Pancreas (tissue), 10 donors: ENCODE results near the gene PMPCA. TPM values are rescaled to one million over a fixed set of nuclear protein-coding genes. Genes with fewer than 3 reads are reported as not detected.

ENCODE experiments used
- ATAC-seq, 4 donors: fragments of 200-7000 bp; cut with Tn5 transposase; one replicate each; pipeline versions ENCODE4 v1.8.0 to v1.9.1; 2020; ENCODE audit warnings: mild to moderate bottlenecking in 4 of 4, moderate library complexity in 4 of 4
- DNase-seq, 6 donors: peaks; one replicate each; pipeline ENCODE4 v3.0.0-alpha.2; 2020
- FAIRE-seq: peaks from 2 replicates; lab custom pipeline; 2012; peaks lifted over from hg19 to GRCh38; lab: Jason Lieb, UNC
- H3K27ac ChIP-seq, 4 donors: fragments of 200-600 bp; sonication (generic); 1 replicate in 3 of 4; 2 replicates in 1 of 4; pipeline versions ENCODE4 v1.5.0 to v1.8.0; 2020
- H3K27me3 ChIP-seq, 4 donors: fragments of 200-600 bp; one replicate each; pipeline ENCODE4 v1.8.0; 2021
- H3K36me3 ChIP-seq, 3 donors: fragments of 200-600 bp; sonication (generic) in 1 of 3; one replicate each; pipeline versions ENCODE4 v1.5.0 to v1.8.0; 2020 to 2021
- H3K4me1 ChIP-seq, 3 donors: fragments of 200-600 bp; one replicate each; pipeline ENCODE4 v1.8.0; 2021
- H3K4me3 ChIP-seq, 4 donors: fragments of 200-600 bp; sonication (generic) in 2 of 4; one replicate each; pipeline versions ENCODE4 v1.5.0 to v1.8.0; 2020 to 2021
- H3K9me3 ChIP-seq, 4 donors: fragments of 200-600 bp; one replicate each; pipeline ENCODE4 v1.8.0; 2021
- CTCF ChIP-seq, 4 donors: fragments of 200-600 bp; sonication (generic) in 3 of 4; IDR thresholded peaks; one replicate each; pipeline versions ENCODE4 v1.5.0 to v1.8.0; 2021; ENCODE audit warnings: antibody characterized with exemption in 4 of 4
- WGBS, 2 donors: extraction: QIAGEN DNeasy Blood & Tissue Kit; methylation state at CpG; one replicate each; pipeline ENCODE4 v1.1.7; 2013; 5-methylcytosine and 5-hydroxymethylcytosine counted together
- intact Hi-C, 3 donors: fragments of 100-400 bp; cut with DNase I; formaldehyde crosslinking; loops; one replicate each; pipeline versions ENCODE4 v1.11.1 to v1.14.2; 2022
- polyA plus RNA-seq, 2 donors: library from polyadenylated mRNA; stranded (reverse); fragments of 200-250 nt; gene quantifications; one replicate each; pipeline ENCODE4 v1.2.3, GENCODE V29; 2013
- total RNA-seq, 6 donors: library from RNA; stranded (reverse); fragmentation: NEBNext Ultra II Directional in 4 of 6; extraction: Animal tissue kit (Norgen Biotek cat#: 25700) in 4 of 6; gene quantifications; one replicate each; pipeline versions ENCODE4 v1.2.1 to v1.2.4, GENCODE V29; 2021 to 2023
- donor health status: healthy with polysubstance abuse.
- donor health status: DM: no; HTN: no; CAD: no; lungs with moderate emphysema.
- donor health status: DM: no; HTN: no; CAD: no.
- donor health status: control.
- donor health status: control.
- donor health status: Bipolar disorder and iron deficiency.
- donor health status: DM: yes; HTN: yes; CAD: no.
- donor health status: DM: no; HTN: no; CAD: no.
- donor health status: DM: no; HTN: no; CAD: no.
- donor health status: DM: yes; HTN: yes; CAD: no.

PMPCA gene
- total and polyA plus RNA-seq, 8 donors: 16.3 to 51.4 (median 19.5) TPM

- FAIRE-seq (no peak), ATAC-seq (peak in 1 of 4 donors; percentile 11), DNase-seq (no peak)
- intact Hi-C loops: no loop called here
- no peak for TF ChIP-seq CTCF (IDR thresholded peaks at IDR 0.05)
- Histone ChIP-seq H3K27me3 (no peaks in the 10 kb centered on the region), H3K9me3 (no peaks in the 10 kb centered on the region), H3K4me3 (no peak overlapping the region), H3K4me1 (no peaks in the 10 kb centered on the region), H3K27ac (no peak overlapping the region), H3K36me3 (peaks cover 3 to 86% (median 53%) of the 10 kb centered on the region in 3 donors)
- WGBS, 2 donors: 92% methylated on average over 36 to 43 of the region's 43 CpGs
Measured at GRCh38 chr9:136455043-136456002, 44.9 kb downstream of the PMPCA start.

- intact Hi-C loops: no loop called here
- no peak for FAIRE-seq
Measured at GRCh38 chr9:136456258-136456657, 45.8 kb downstream of the PMPCA start.

GRCh38 chr9:136457326-136457725, 46.9 kb downstream of the PMPCA start:
- TF ChIP-seq CTCF (IDR thresholded peaks at IDR 0.05): no peak
- intact Hi-C loops: no loop called here
- no peak overlapping the region for H3K27ac ChIP-seq
- WGBS, 2 donors: 96% methylated on average over 24 of the region's 24 CpGs
- H3K4me3 ChIP-seq: no peak overlapping the region
- H3K9me3 ChIP-seq: no peaks in the 10 kb centered on the region
- no peaks in the 10 kb centered on the region for H3K4me1 ChIP-seq
- DNase-seq: no peak
- ATAC-seq: no peak
- FAIRE-seq: no peak
- H3K36me3 ChIP-seq: peaks cover 3 to 91% (median 53%) of the 10 kb centered on the region in 3 donors
- H3K27me3 ChIP-seq: no peaks in the 10 kb centered on the region

More at GRCh38 chr9:136456258-136456657, 45.8 kb downstream of the PMPCA start:
- TF ChIP-seq CTCF (IDR thresholded peaks at IDR 0.05): no peak
- ATAC-seq (no peak), DNase-seq (no peak)
- no peaks in the 10 kb centered on the region for H3K4me1 ChIP-seq
- H3K36me3 ChIP-seq: peaks cover 3 to 86% (median 51%) of the 10 kb centered on the region in 3 donors
- H3K9me3 ChIP-seq: no peaks in the 10 kb centered on the region
- WGBS, 2 donors: 80 to 83% methylated on average over 9 of the region's 9 CpGs
- H3K27me3 ChIP-seq: no peaks in the 10 kb centered on the region
- H3K4me3 ChIP-seq: no peak overlapping the region
- no peak overlapping the region for H3K27ac ChIP-seq

GRCh38 chr9:136459425-136459824, 49.0 kb downstream of the PMPCA start:
- Histone ChIP-seq H3K27me3 (no peaks in the 10 kb centered on the region), H3K4me3 (no peak overlapping the region), H3K36me3 (peaks cover 12 to 98% (median 65%) of the 10 kb centered on the region in 3 donors), H3K27ac (no peak overlapping the region), H3K4me1 (no peaks in the 10 kb centered on the region), H3K9me3 (no peaks in the 10 kb centered on the region)
- no peak for FAIRE-seq
- no peak for ATAC-seq
- WGBS, 2 donors: 92 to 94% methylated on average over 28 of the region's 28 CpGs
- TF ChIP-seq CTCF (IDR thresholded peaks at IDR 0.05): no peak
- no peak for DNase-seq
- intact Hi-C loops: no loop called here
